CD4-positive, alpha-beta T cell treated with Interleukin-21 for 1 hour (primary cell): ENCODE data around the gene OR2T29.
A peak's percentile ranks its signal among the peaks of the same experiment; 100 is the strongest.
"Not testable (repeated sequence)": the region's sequence is repeated elsewhere in the genome, so short reads cannot be mapped to it uniquely, and the experiment has no call there.

Source experiments
- DNase-seq: peaks from one replicate; pipeline ENCODE4 v3.0.0-alpha.2; 2020

OR2T29 gene

GRCh38 chr1:248562672-248563071, at the start of gene OR2T29:
OR2T29 (minus strand) TSS chr1:248562772; CDS start chr1:248559491, 3,281 bp downstream.
- DNase-seq = not testable (repeated sequence)

- no peak for DNase-seq
Measured at GRCh38 chr1:248611883-248612414, 49.4 kb upstream of the OR2T29 start.

GRCh38 chr1:248610301-248610700, 47.7 kb upstream of the OR2T29 start:
- DNase-seq = no peak

GRCh38 chr1:248599396-248599795, 36.8 kb upstream of the OR2T29 start:
- DNase-seq = no peak

GRCh38 chr1:248597589-248597988, 35.0 kb upstream of the OR2T29 start, which contains the start of gene OR2T10:
OR2T10 (minus strand) TSS chr1:248597700; CDS start chr1:248593768, 3,932 bp downstream.
- no peak for DNase-seq

- DNase-seq = no peak
Measured at GRCh38 chr1:248596615-248597014, 34.0 kb upstream of the OR2T29 start.

GRCh38 chr1:248593226-248593625, 30.7 kb upstream of the OR2T29 start:
- DNase-seq = no peak

GRCh38 chr1:248592655-248593054, 30.1 kb upstream of the OR2T29 start:
- no peak for DNase-seq

- DNase-seq = no peak
Measured at GRCh38 chr1:248590055-248590454, 27.5 kb upstream of the OR2T29 start.

GRCh38 chr1:248589334-248589733, 26.8 kb upstream of the OR2T29 start:
- DNase-seq = no peak

- no peak for DNase-seq
Measured at GRCh38 chr1:248585266-248585665, 22.7 kb upstream of the OR2T29 start.

- no peak for DNase-seq
Measured at GRCh38 chr1:248576260-248576980, 13.8 kb upstream of the OR2T29 start.

GRCh38 chr1:248574657-248575056, 12.1 kb upstream of the OR2T29 start, which contains the start of gene OR2T34:
OR2T34 (minus strand) TSS chr1:248574757; CDS start chr1:248574757, 0 bp downstream.
- not testable (repeated sequence) for DNase-seq

GRCh38 chr1:248573856-248574255, 11.3 kb upstream of the OR2T29 start:
- DNase-seq = not testable (repeated sequence)

- not testable (repeated sequence) for DNase-seq
Measured at GRCh38 chr1:248572049-248572448, 9.5 kb upstream of the OR2T29 start.

- DNase-seq = not testable (repeated sequence)
Measured at GRCh38 chr1:248570811-248571210, 8.2 kb upstream of the OR2T29 start.

- not testable (repeated sequence) for DNase-seq
Measured at GRCh38 chr1:248569049-248569448, 6.5 kb upstream of the OR2T29 start.

- DNase-seq = peak; percentile 26
Measured at GRCh38 chr1:248565530-248566373, 3.2 kb upstream of the OR2T29 start.

- DNase-seq = not testable (repeated sequence)
Measured at GRCh38 chr1:248551027-248551426, 11.5 kb downstream of the OR2T29 start.

GRCh38 chr1:248547383-248547782, 15.2 kb downstream of the OR2T29 start:
- DNase-seq = not testable (repeated sequence)

- DNase-seq = not testable (repeated sequence)
Measured at GRCh38 chr1:248537449-248537848, 25.1 kb downstream of the OR2T29 start.

- no peak for DNase-seq
Measured at GRCh38 chr1:248521856-248522255, 40.7 kb downstream of the OR2T29 start.

- DNase-seq = not testable (repeated sequence)
Measured at GRCh38 chr1:248510217-248510616, 52.4 kb downstream of the OR2T29 start.
